NCI-H345 treated with DMSO at 0.1 percent for 48 hours (cell line): Measurements from ENCODE around the gene MEGF11.

Source experiments
- DNase-seq: peaks from one replicate; lab custom pipeline; 2025; ENCODE audit not compliant: unreplicated experiment; lab: John Stamatoyannopoulos, UW

Gene MEGF11

GRCh38 chr15:65953622-65954021 lies 299.9 kb downstream of the MEGF11 start:
- DNase-seq = no peak

- no peak for DNase-seq
Measured at GRCh38 chr15:65952391-65953053, 301.0 kb downstream of the MEGF11 start.

- DNase-seq = no peak
Measured at GRCh38 chr15:65951007-65951406, 302.5 kb downstream of the MEGF11 start.

- DNase-seq = no peak
Measured at GRCh38 chr15:65949491-65949890, 304.1 kb downstream of the MEGF11 start.

- DNase-seq = no peak
Measured at GRCh38 chr15:65949011-65949410, 304.5 kb downstream of the MEGF11 start.

GRCh38 chr15:65948383-65948782 lies 305.2 kb downstream of the MEGF11 start:
- DNase-seq = no peak

- DNase-seq = no peak
Measured at GRCh38 chr15:65947041-65947440, 306.5 kb downstream of the MEGF11 start.

GRCh38 chr15:65945616-65946015 lies 307.9 kb downstream of the MEGF11 start:
- no peak for DNase-seq

GRCh38 chr15:65944404-65944803 lies 309.1 kb downstream of the MEGF11 start:
- no peak for DNase-seq

GRCh38 chr15:65942436-65942835 lies 311.1 kb downstream of the MEGF11 start:
- no peak for DNase-seq

- no peak for DNase-seq
Measured at GRCh38 chr15:65940618-65940909, 313.0 kb downstream of the MEGF11 start.

GRCh38 chr15:65939901-65940617 lies 313.5 kb downstream of the MEGF11 start:
- DNase-seq = peak; percentile 48

GRCh38 chr15:65938604-65939003 lies 314.9 kb downstream of the MEGF11 start:
- no peak for DNase-seq

- no peak for DNase-seq
Measured at GRCh38 chr15:65937476-65937875, 316.1 kb downstream of the MEGF11 start.

- DNase-seq = no peak
Measured at GRCh38 chr15:65937054-65937453, 316.5 kb downstream of the MEGF11 start.

GRCh38 chr15:65936282-65936681 lies 317.3 kb downstream of the MEGF11 start:
- DNase-seq = no peak

GRCh38 chr15:65935391-65935790 lies 318.2 kb downstream of the MEGF11 start:
- no peak for DNase-seq

GRCh38 chr15:65931221-65931620 lies 322.3 kb downstream of the MEGF11 start:
- no peak for DNase-seq

- DNase-seq = peak; percentile 54
Measured at GRCh38 chr15:65930134-65930533, 323.4 kb downstream of the MEGF11 start.

- no peak for DNase-seq
Measured at GRCh38 chr15:65929573-65929972, 324.0 kb downstream of the MEGF11 start.

- DNase-seq = no peak
Measured at GRCh38 chr15:65927545-65927944, 326.0 kb downstream of the MEGF11 start.

GRCh38 chr15:65926899-65927298 lies 326.7 kb downstream of the MEGF11 start:
- no peak for DNase-seq

- no peak for DNase-seq
Measured at GRCh38 chr15:65926459-65926858, 327.1 kb downstream of the MEGF11 start.
